IMR-90 (cell line): ENCODE results near the gene MLLT10. TPM values are rescaled to one million over a fixed set of nuclear protein-coding genes. Genes with fewer than 3 reads are reported as not detected.

Experiments
- ATAC-seq: fragments of 200-7000 bp; cut with Tn5 transposase; 2 replicates; pipeline ENCODE4 v1.9.1; 2020; ENCODE audit warnings: low read depth, mild to moderate bottlenecking, moderate library complexity
- BruUV-seq: library from RNA; stranded (reverse); fragments of 400-500 nt; replicated peaks from 2 replicates; lab custom pipeline; 2021; lab: Mats Ljungman, UMichigan
- CTCF ChIA-PET: fragments of 300-600 bp; formaldehyde crosslinking; extraction: SDS; loops from one replicate; lab custom pipeline; 2021; ENCODE audit warnings: antibody characterized with exemption; lab: Yijun Ruan, JAX
- POLR2A ChIA-PET: fragments of 300-600 bp; sonication (Branson Sonifier 250); formaldehyde crosslinking; loops from one replicate; lab custom pipeline; 2022; ENCODE audit warnings: antibody characterized with exemption; ENCODE audit not compliant: unreplicated experiment; lab: Charles Lee
- DNase-seq: peaks from one replicate; pipeline ENCODE4 v3.0.0; 2013
- H2AFZ ChIP-seq: replicated peaks from 2 replicates; pipeline ENCODE3; 2013; ENCODE audit warnings: low read length, mild to moderate bottlenecking; ENCODE audit not compliant: poor library complexity
- H2AK5ac ChIP-seq: 2 replicates; pipeline ENCODE4 v1.6.1; 2013; ENCODE audit warnings: low read depth, low read length, inconsistent platforms
- H2AK9ac ChIP-seq: replicated peaks from 2 replicates; pipeline ENCODE3; 2013; ENCODE audit warnings: mild to moderate bottlenecking, low read depth, low read length, moderate library complexity; ENCODE audit not compliant: poor library complexity
- H2BK120ac ChIP-seq: 2 replicates; pipeline ENCODE4 v1.6.1; 2013; ENCODE audit warnings: low read depth, low read length, inconsistent platforms
- H2BK15ac ChIP-seq: 3 replicates; pipeline ENCODE4 v1.6.1; 2013; ENCODE audit warnings: low read depth, low read length, inconsistent platforms
- H2BK20ac ChIP-seq: 2 replicates; pipeline ENCODE4 v1.6.1; 2013; ENCODE audit warnings: low read depth, mild to moderate bottlenecking, inconsistent platforms, low read length, moderate library complexity
- H2BK5ac ChIP-seq: 2 replicates; pipeline ENCODE4 v1.6.1; 2013; ENCODE audit warnings: mild to moderate bottlenecking, low read depth, low read length, inconsistent platforms; ENCODE audit not compliant: poor library complexity, severe bottlenecking
- H3K14ac ChIP-seq: replicated peaks from 2 replicates; pipeline ENCODE4 v1.6.1; 2013; ENCODE audit warnings: low read depth, low read length, inconsistent platforms
- H3K18ac ChIP-seq: 2 replicates; pipeline ENCODE4 v1.6.1; 2013; ENCODE audit warnings: low read depth, low read length, control low read depth
- H3K23ac ChIP-seq: 2 replicates; pipeline ENCODE4 v1.6.1; 2013; ENCODE audit warnings: low read depth, low read length, inconsistent platforms
- H3K27ac ChIP-seq: 2 replicates; pipeline ENCODE4 v1.5.1; 2013; ENCODE audit warnings: mild to moderate bottlenecking, control low read depth, low read length; ENCODE audit not compliant: insufficient read depth
- H3K27me3 ChIP-seq: 2 replicates; pipeline ENCODE4 v1.6.1; 2013; ENCODE audit warnings: low read length; ENCODE audit not compliant: control insufficient read depth, insufficient read depth
- H3K36me3 ChIP-seq: 2 replicates; pipeline ENCODE4 v1.6.1; 2013; ENCODE audit warnings: low read length, mixed read lengths; ENCODE audit not compliant: control insufficient read depth, insufficient read depth
- H3K4ac ChIP-seq: 2 replicates; pipeline ENCODE4 v1.6.1; 2013; ENCODE audit warnings: low read depth, low read length, inconsistent platforms
- H3K4me1 ChIP-seq: 2 replicates; pipeline ENCODE4 v1.6.1; 2013; ENCODE audit warnings: low read length, mixed read lengths; ENCODE audit not compliant: control insufficient read depth, insufficient read depth
- H3K4me2 ChIP-seq: 2 replicates; pipeline ENCODE4 v1.6.1; 2013; ENCODE audit warnings: low read depth, mild to moderate bottlenecking, control low read depth, low read length, moderate library complexity
- H3K4me3 ChIP-seq: 2 replicates; pipeline ENCODE4 v1.5.1; 2013; ENCODE audit warnings: low read depth, mild to moderate bottlenecking, control low read depth, low read length, moderate library complexity; ENCODE audit not compliant: insufficient read depth
- H3K56ac ChIP-seq: 2 replicates; pipeline ENCODE4 v1.6.1; 2013; ENCODE audit warnings: low read length, inconsistent platforms; ENCODE audit not compliant: insufficient read depth; ENCODE audit errors: extremely low read depth
- H3K79me1 ChIP-seq, 2 experiments: 2 replicates each; pipeline ENCODE4 v1.6.1; 2013; ENCODE audit warnings: low read length in 2 of 2, inconsistent platforms in 1 of 2, low read depth in 1 of 2
- H3K9ac ChIP-seq: 2 replicates; pipeline ENCODE4 v1.6.1; 2013; ENCODE audit warnings: low read depth, low read length, control low read depth
- H3K9me1 ChIP-seq: 2 replicates; pipeline ENCODE4 v1.6.1; 2013; ENCODE audit warnings: low read length, inconsistent platforms; ENCODE audit not compliant: insufficient read depth
- H3K9me3 ChIP-seq: 2 replicates; pipeline ENCODE4 v1.6.1; 2013; ENCODE audit warnings: low read length; ENCODE audit not compliant: control insufficient read depth, insufficient read depth
- H4K20me1 ChIP-seq: 2 replicates; pipeline ENCODE4 v1.6.1; 2013; ENCODE audit warnings: low read length, inconsistent platforms; ENCODE audit not compliant: insufficient read depth
- H4K5ac ChIP-seq: 2 replicates; pipeline ENCODE4 v1.6.1; 2013; ENCODE audit warnings: mild to moderate bottlenecking, low read depth, low read length, control low read depth
- H4K8ac ChIP-seq, 2 experiments: 2 replicates each; pipeline ENCODE4 v1.6.1; 2013; ENCODE audit warnings: low read depth in 2 of 2, low read length in 2 of 2, control low read depth in 1 of 2, inconsistent platforms in 1 of 2
- H4K91ac ChIP-seq: 2 replicates; pipeline ENCODE4 v1.6.1; 2013; ENCODE audit warnings: low read depth, low read length, inconsistent platforms; ENCODE audit not compliant: insufficient read depth
- BHLHE40 ChIP-seq: fragments of 150-350 bp; IDR thresholded peaks from 2 replicates; pipeline ENCODE4 v1.6.1; 2016; ENCODE audit warnings: mild to moderate bottlenecking, low read depth, low read length
- CEBPB ChIP-seq: IDR thresholded peaks from 2 replicates; pipeline ENCODE4 v1.6.1; 2012; ENCODE audit warnings: low read depth, low read length, improper control_type of control experiment
- CHD1 ChIP-seq: IDR thresholded peaks from 2 replicates; pipeline ENCODE4 v1.6.1; 2012; ENCODE audit warnings: low read depth, low read length, improper control_type of control experiment
- FOS ChIP-seq: fragments of 150-350 bp; IDR thresholded peaks from 2 replicates; pipeline ENCODE4 v1.6.1; 2016; ENCODE audit warnings: low read depth, low read length
- MAFK ChIP-seq: IDR thresholded peaks from 2 replicates; pipeline ENCODE4 v1.6.1; 2012; ENCODE audit warnings: low read depth, low read length, improper control_type of control experiment
- MAZ ChIP-seq: IDR thresholded peaks from 2 replicates; pipeline ENCODE4 v1.6.1; 2012; ENCODE audit warnings: low read depth, mild to moderate bottlenecking, low read length, improper control_type of control experiment, moderate library complexity, borderline replicate concordance
- MXI1 ChIP-seq: IDR thresholded peaks from 2 replicates; pipeline ENCODE4 v1.6.1; 2012; ENCODE audit warnings: low read depth, mild to moderate bottlenecking, low read length, moderate library complexity, borderline replicate concordance
- NFE2L2 ChIP-seq: fragments of 150-350 bp; IDR thresholded peaks from 2 replicates; pipeline ENCODE4 v1.6.1; 2016; ENCODE audit warnings: low read depth, mild to moderate bottlenecking, low read length
- POLR2A ChIP-seq: IDR thresholded peaks from 2 replicates; pipeline ENCODE4 v1.6.1; 2012; ENCODE audit warnings: mild to moderate bottlenecking, low read depth, low read length
- RAD21 ChIP-seq: IDR thresholded peaks from 2 replicates; pipeline ENCODE4 v1.6.1; 2012; ENCODE audit warnings: low read length, improper control_type of control experiment
- RCOR1 ChIP-seq: IDR thresholded peaks from 2 replicates; pipeline ENCODE4 v1.6.1; 2012; ENCODE audit warnings: mild to moderate bottlenecking, low read length, improper control_type of control experiment; ENCODE audit not compliant: insufficient replicate concordance
- RFX5 ChIP-seq: IDR thresholded peaks from 2 replicates; pipeline ENCODE4 v1.8.0; 2012; ENCODE audit warnings: low read depth, mild to moderate bottlenecking, low read length, moderate library complexity
- SMC3 ChIP-seq: fragments of 150-350 bp; IDR thresholded peaks from 2 replicates; pipeline ENCODE4 v1.6.1; 2016; ENCODE audit warnings: low read depth, mild to moderate bottlenecking, antibody characterized with exemption, low read length, moderate library complexity
- WGBS, 2 experiments: methylation state at CpG; one replicate each; pipeline versions ENCODE4 v1.1.5 to v1.1.7; 2013; ENCODE audit warnings: missing lambda C conversion rate in 2 of 2; ENCODE audit not compliant: insufficient read length in 1 of 2; ENCODE audit errors: extremely low coverage in 2 of 2; 5-methylcytosine and 5-hydroxymethylcytosine counted together
- dilution Hi-C: fragments of 300-500 bp; cut with HindIII; formaldehyde crosslinking; loops from one replicate; pipeline ENCODE4 v1.14.3; 2018; ENCODE audit warnings: low sequenced_read_pairs; ENCODE audit not compliant: unreplicated experiment
- in situ Hi-C: fragments of 300-500 bp; cut with MboI; formaldehyde crosslinking; loops from 3 replicates; pipeline ENCODE4 v1.14.3; 2019; ENCODE audit warnings: low sequenced_read_pairs, inconsistent platforms, mixed read lengths
- intact Hi-C: fragments of 100-400 bp; cut with micrococcal nuclease; formaldehyde crosslinking; loops from 2 replicates; pipeline ENCODE4 v1.10.0; 2022
- polyA plus RNA-seq, 3 experiments: library from polyadenylated mRNA; depleted of rRNA; stranded (reverse); fragments of >200 nt; gene quantifications; 2 replicates each; pipeline ENCODE4 v1.2.3, GENCODE V29; 2012; ENCODE audit warnings: low replicate concordance in 1 of 3
- total RNA-seq: library from RNA; depleted of rRNA; stranded (reverse); fragments of >200 nt; gene quantifications from 2 replicates; pipeline ENCODE4 v1.2.3, GENCODE V29; 2012
- TF ChIP-seq, protein P1 (sequence below): conservative IDR thresholded peaks from 2 replicates; pipeline ENCODE4 v1.5.1; 2012; ENCODE audit warnings: mild to moderate bottlenecking, low read depth, low read length, improper control_type of control experiment
- TF ChIP-seq, protein P2 (sequence below): fragments of 150-350 bp; IDR thresholded peaks from 2 replicates; pipeline ENCODE4 v1.6.1; 2016; ENCODE audit warnings: low read depth, mild to moderate bottlenecking, low read length, moderate library complexity, borderline replicate concordance
- TF ChIP-seq, protein P3 (sequence below): fragments of 150-350 bp; IDR thresholded peaks from 2 replicates; pipeline ENCODE4 v1.6.1; 2017; ENCODE audit warnings: mild to moderate bottlenecking, antibody characterized with exemption, low read length, low read depth

MLLT10 gene
- total and polyA plus RNA-seq, 2 of the 4 experiments (the other 2 are of a cell fraction) = 22.5 to 29.0 TPM

DNA sequence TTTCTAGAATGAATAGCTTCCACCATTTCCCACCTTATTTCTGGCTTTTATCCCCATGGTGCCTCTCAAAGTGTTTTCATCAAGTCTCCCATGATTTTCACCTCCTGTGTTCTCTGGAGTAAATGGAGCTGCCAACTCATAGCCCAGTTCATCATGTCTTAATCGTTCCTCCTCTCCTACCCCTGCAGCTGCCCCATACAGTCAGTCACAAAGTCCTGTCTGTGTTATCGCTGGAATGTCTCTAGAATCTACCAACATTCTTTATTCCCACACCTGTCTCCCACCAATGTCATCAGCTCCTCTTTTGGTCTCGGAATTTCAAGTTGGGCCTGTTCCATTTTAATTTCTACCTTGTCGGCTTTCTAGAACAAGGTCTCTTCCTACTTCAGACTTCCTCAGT lies 178.9 kb downstream of the MLLT10 start:
- TF ChIP-seq SMC3 = no peak
- TF ChIP-seq CEBPB = no peak
- no peak for TF ChIP-seq MAFK
- TF ChIP-seq RFX5 = no peak
- no peak for TF ChIP-seq CHD1
- TF ChIP-seq, protein P1, sequence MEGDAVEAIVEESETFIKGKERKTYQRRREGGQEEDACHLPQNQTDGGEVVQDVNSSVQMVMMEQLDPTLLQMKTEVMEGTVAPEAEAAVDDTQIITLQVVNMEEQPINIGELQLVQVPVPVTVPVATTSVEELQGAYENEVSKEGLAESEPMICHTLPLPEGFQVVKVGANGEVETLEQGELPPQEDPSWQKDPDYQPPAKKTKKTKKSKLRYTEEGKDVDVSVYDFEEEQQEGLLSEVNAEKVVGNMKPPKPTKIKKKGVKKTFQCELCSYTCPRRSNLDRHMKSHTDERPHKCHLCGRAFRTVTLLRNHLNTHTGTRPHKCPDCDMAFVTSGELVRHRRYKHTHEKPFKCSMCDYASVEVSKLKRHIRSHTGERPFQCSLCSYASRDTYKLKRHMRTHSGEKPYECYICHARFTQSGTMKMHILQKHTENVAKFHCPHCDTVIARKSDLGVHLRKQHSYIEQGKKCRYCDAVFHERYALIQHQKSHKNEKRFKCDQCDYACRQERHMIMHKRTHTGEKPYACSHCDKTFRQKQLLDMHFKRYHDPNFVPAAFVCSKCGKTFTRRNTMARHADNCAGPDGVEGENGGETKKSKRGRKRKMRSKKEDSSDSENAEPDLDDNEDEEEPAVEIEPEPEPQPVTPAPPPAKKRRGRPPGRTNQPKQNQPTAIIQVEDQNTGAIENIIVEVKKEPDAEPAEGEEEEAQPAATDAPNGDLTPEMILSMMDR = no peak
- no peak for TF ChIP-seq MAZ
- no peak for TF ChIP-seq FOS
- TF ChIP-seq RCOR1 = no peak
- TF ChIP-seq, protein P2, sequence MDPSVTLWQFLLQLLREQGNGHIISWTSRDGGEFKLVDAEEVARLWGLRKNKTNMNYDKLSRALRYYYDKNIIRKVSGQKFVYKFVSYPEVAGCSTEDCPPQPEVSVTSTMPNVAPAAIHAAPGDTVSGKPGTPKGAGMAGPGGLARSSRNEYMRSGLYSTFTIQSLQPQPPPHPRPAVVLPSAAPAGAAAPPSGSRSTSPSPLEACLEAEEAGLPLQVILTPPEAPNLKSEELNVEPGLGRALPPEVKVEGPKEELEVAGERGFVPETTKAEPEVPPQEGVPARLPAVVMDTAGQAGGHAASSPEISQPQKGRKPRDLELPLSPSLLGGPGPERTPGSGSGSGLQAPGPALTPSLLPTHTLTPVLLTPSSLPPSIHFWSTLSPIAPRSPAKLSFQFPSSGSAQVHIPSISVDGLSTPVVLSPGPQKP = no peak
- TF ChIP-seq, protein P3, sequence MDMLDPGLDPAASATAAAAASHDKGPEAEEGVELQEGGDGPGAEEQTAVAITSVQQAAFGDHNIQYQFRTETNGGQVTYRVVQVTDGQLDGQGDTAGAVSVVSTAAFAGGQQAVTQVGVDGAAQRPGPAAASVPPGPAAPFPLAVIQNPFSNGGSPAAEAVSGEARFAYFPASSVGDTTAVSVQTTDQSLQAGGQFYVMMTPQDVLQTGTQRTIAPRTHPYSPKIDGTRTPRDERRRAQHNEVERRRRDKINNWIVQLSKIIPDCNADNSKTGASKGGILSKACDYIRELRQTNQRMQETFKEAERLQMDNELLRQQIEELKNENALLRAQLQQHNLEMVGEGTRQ = no peak
- TF ChIP-seq RAD21 = no peak
- TF ChIP-seq BHLHE40 = no peak
- TF ChIP-seq NFE2L2 = no peak
- no peak for TF ChIP-seq MXI1
- no peak for TF ChIP-seq POLR2A
- Histone ChIP-seq H3K9me3 (no peaks in the 10 kb centered on the region), H4K8ac (no peak overlapping the region; a peak in 1 of 4 replicates), H3K9ac (no peak overlapping the region), H3K56ac (no peak overlapping the region; the same call in 1 of the 2 replicates), H3K4me3 (no peak overlapping the region), H3K9me1 (peaks cover 3% of the 10 kb centered on the region; the same call in 1 of the 2 replicates), H4K5ac (no peak overlapping the region), H3K4ac (no peak overlapping the region), H2BK5ac (no peak overlapping the region), H3K27ac (no peak overlapping the region), H3K4me2 (no peak overlapping the region), H2BK120ac (no peak overlapping the region), H2AK9ac (no peak overlapping the region), H3K36me3 (peaks cover 11% of the 10 kb centered on the region), H2AK5ac (no peak overlapping the region), H3K79me1 (peaks cover 24 to 32% of the 10 kb centered on the region in 2 experiments), H3K4me1 (peaks cover 5% of the 10 kb centered on the region; the same call in 1 of the 2 replicates), H2BK20ac (no peak overlapping the region), H2BK15ac (no peak overlapping the region), H3K18ac (no peak overlapping the region), H2AFZ (no peak overlapping the region), H4K91ac (no peak overlapping the region), H3K23ac (no peak overlapping the region), H3K14ac (peak overlapping the region; percentile 62; the same call in 1 of the 2 replicates), H3K27me3 (no peaks in the 10 kb centered on the region), H4K20me1 (no peaks in the 10 kb centered on the region)
- intact Hi-C loops (no loop called here), dilution Hi-C loops (no loop called here), in situ Hi-C loops (no loop called here)
- ChIA-PET CTCF (interaction anchor here (0.6 kb wide), 1 partner anchor 162 kb away, joined by 3 read pairs; no protein-coding TSS in a partner anchor), POLR2A (no interaction called here)
- 91% methylated on average over 2 of the region's 4 CpGs; no CpG with 5 or more reads in 1 of the 2 experiments for WGBS, 2 experiments
- no peak for DNase-seq
- ATAC-seq = no peak
- no TSS peak for BruUV-seq
